HepG2 (cell line): ENCODE measurements around the gene CCDC183. TPM values are rescaled to one million over a fixed set of nuclear protein-coding genes. Genes with fewer than 3 reads are reported as not detected.

Source experiments
- CCDC6 ChIP-seq: sonication (generic); formaldehyde crosslinking; IDR thresholded peaks from 2 replicates; pipeline ENCODE4 v1.8.1; 2022; ENCODE audit warnings: mild to moderate bottlenecking, missing genetic modification reagents, moderate library complexity
- CSRNP2 ChIP-seq: sonication (generic); formaldehyde crosslinking; conservative IDR thresholded peaks from 2 replicates; pipeline ENCODE4 v1.8.0; 2022; ENCODE audit warnings: low read depth, missing genetic modification reagents
- GATAD1 ChIP-seq: IDR thresholded peaks from 2 replicates; pipeline ENCODE4 v1.6.1; 2016; ENCODE audit warnings: missing genetic modification reagents, missing compliant biosample characterization
- JUN ChIP-seq: sonication (generic); formaldehyde crosslinking; IDR thresholded peaks from 2 replicates; pipeline ENCODE4 v1.4.0; 2020; ENCODE audit warnings: mild to moderate bottlenecking, missing genetic modification reagents
- KAT7 ChIP-seq: IDR thresholded peaks from 2 replicates; pipeline ENCODE4 v1.6.1; 2018; ENCODE audit warnings: borderline replicate concordance, missing compliant biosample characterization
- KIAA2018 ChIP-seq: sonication (generic); formaldehyde crosslinking; IDR thresholded peaks from 2 replicates; pipeline ENCODE4 v1.5.0; 2020; ENCODE audit warnings: mild to moderate bottlenecking, missing genetic modification reagents, borderline replicate concordance
- KMT2B ChIP-seq: IDR thresholded peaks from 2 replicates; pipeline ENCODE4 v1.6.1; 2016; ENCODE audit warnings: missing genetic modification reagents, missing compliant biosample characterization
- PBX2 ChIP-seq: IDR thresholded peaks from 2 replicates; pipeline ENCODE4 v1.6.1; 2016; ENCODE audit warnings: control low read depth
- PRDM15 ChIP-seq: sonication (generic); formaldehyde crosslinking; IDR thresholded peaks from 2 replicates; pipeline ENCODE4 v1.4.0; 2020; ENCODE audit warnings: missing genetic modification reagents
- ZBTB44 ChIP-seq: sonication (generic); formaldehyde crosslinking; IDR thresholded peaks from 2 replicates; pipeline ENCODE4 v1.4.0; 2020; ENCODE audit warnings: missing genetic modification reagents
- polyA plus RNA-seq, 8 experiments: library from polyadenylated mRNA; depleted of rRNA in 3 of 8; stranded (reverse) in 7 of 8; unstranded in 1 of 8; fragments of >200 nt; fragmentation: Illumina TruSeq in 4 of 8; extraction: Trizol in 4 of 8; gene quantifications; 2 replicates each; pipeline versions ENCODE4 v1.2.1 to v1.2.3, GENCODE V29; 2011 to 2016; ENCODE audit warnings: low read depth in 4 of 8, missing spikeins in 1 of 8, mixed read lengths in 1 of 8; ENCODE audit not compliant: insufficient read depth in 1 of 8
- total RNA-seq, 5 experiments: library from RNA; depleted of rRNA; stranded (reverse); fragments of >200 nt; fragmentation: Illumina TruSeq; extraction: Trizol; gene quantifications; 2 replicates each; pipeline ENCODE4 v1.2.3, GENCODE V29; 2016; ENCODE audit warnings: low read depth in 1 of 5

CCDC183 gene
- total and polyA plus RNA-seq, 2 of the 13 experiments (the other 11 are each of a cell fraction or from before 2014, with no cell fraction given): 5.0 to 66.4 TPM

GRCh38 chr9:136849038-136849959 is 53.2 kb downstream of the CCDC183 start, which contains the start of gene PHPT1 (continued):
- TF ChIP-seq KIAA2018 (CRISPR knock-in tag) (no peak), ZBTB44 (CRISPR knock-in tag) (no peak), KAT7 (CRISPR knock-in tag) (no peak), PBX2 (CRISPR knock-in tag) (peak; percentile 7; the same call in 1 of the 2 replicates), JUN (CRISPR knock-in tag) (0 out of 2 replicates have a peak, but pooled peaks have one; percentile 50), CSRNP2 (CRISPR knock-in tag) (no peak), CCDC6 (peak; percentile 78), PRDM15 (CRISPR knock-in tag) (peak; percentile 92), GATAD1 (CRISPR knock-in tag) (peak; percentile 76), KMT2B (CRISPR knock-in tag) (0 out of 2 replicates have a peak, but pooled peaks have one; percentile 43)
